Sigmoid colon (tissue), 3 donors: ENCODE measurements around the gene LRRK2.

Experiments
- CTCF ChIP-seq, 4 experiments: fragments of 450-650 bp in 3 of 4; fragments of 200-600 bp in 1 of 4; IDR thresholded peaks; one replicate each; pipeline ENCODE4 v1.5.1; 2016 to 2019; ENCODE audit warnings: antibody characterized with exemption in 4 of 4, mild to moderate bottlenecking in 3 of 4, moderate library complexity in 2 of 4
- POLR2A ChIP-seq, 2 donors: fragments of 450-650 bp; IDR thresholded peaks; one replicate each; pipeline ENCODE4 v1.6.1; 2016; ENCODE audit warnings: antibody characterized with exemption in 2 of 2, mild to moderate bottlenecking in 2 of 2, moderate library complexity in 2 of 2

GRCh38 chr12:40271981-40272664, 47.3 kb downstream of the LRRK2 start:
- no peak for TF ChIP-seq CTCF (IDR thresholded peaks at IDR 0.05)
- no peak for TF ChIP-seq POLR2A (IDR thresholded peaks at IDR 0.05)
